ENCODE data around the gene TMEM170A. TPM values are rescaled to one million over a fixed set of nuclear protein-coding genes. Genes with fewer than 3 reads are reported as not detected.

TMEM170A gene
- total RNA-seq, 2 experiments from 2014 or later, result 25.1 to 27.1 TPM

DNA sequence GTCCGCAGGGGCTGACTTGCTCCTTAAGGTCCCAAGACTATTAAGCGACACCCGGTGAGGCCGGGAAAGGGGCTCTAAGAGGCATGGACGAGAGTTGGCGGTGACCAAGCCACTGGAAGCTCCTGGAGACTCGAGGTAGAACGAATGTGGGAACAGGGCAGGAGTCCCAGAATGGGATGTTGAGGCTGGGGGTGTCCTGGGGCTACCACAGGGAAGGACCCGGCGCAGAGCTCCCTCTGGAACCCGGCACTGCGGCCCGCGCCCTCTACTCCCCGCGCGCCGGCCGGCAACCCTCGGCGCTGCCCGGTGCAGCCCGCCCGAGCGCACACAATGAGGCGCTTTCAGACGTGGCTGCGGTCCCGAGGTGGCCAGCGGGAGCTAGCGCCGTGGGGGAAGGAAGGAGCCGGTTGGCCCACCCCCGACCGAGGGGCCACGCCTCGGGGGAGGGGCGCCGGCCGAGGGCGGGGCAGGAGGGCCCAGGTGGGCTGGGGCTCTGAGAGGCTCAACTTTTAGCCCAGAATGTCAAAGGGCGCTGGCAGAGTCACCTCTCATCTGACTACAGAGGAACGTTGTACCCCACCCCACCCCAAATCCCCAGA is 30.7 kb upstream of the TMEM170A start, which contains the start of gene CHST6:
Gene CHST6, minus strand, starts transcription at position 366 of the 599 bp plus-strand sequence. CDS start 15,613 bp downstream, outside the sequence.
- Mint-ChIP-seq H3K4me3 (peak within 1 kb of the TSS; percentile 54), H3K9me3 (no peaks in the 10 kb centered on the region), H3K27ac (no peak within 1 kb of the TSS), H3K36me3 (ENCODE audit: low read depth) (no peaks in the 10 kb centered on the region), H3K27me3 (peaks cover 25% of the 10 kb centered on the region), H3K4me1 (ENCODE audit: low read depth) (peaks cover 6% of the 10 kb centered on the region)
- DNase-seq (peak; percentile 35), ATAC-seq (peak; percentile 89)
- TF ChIP-seq, protein P1, sequence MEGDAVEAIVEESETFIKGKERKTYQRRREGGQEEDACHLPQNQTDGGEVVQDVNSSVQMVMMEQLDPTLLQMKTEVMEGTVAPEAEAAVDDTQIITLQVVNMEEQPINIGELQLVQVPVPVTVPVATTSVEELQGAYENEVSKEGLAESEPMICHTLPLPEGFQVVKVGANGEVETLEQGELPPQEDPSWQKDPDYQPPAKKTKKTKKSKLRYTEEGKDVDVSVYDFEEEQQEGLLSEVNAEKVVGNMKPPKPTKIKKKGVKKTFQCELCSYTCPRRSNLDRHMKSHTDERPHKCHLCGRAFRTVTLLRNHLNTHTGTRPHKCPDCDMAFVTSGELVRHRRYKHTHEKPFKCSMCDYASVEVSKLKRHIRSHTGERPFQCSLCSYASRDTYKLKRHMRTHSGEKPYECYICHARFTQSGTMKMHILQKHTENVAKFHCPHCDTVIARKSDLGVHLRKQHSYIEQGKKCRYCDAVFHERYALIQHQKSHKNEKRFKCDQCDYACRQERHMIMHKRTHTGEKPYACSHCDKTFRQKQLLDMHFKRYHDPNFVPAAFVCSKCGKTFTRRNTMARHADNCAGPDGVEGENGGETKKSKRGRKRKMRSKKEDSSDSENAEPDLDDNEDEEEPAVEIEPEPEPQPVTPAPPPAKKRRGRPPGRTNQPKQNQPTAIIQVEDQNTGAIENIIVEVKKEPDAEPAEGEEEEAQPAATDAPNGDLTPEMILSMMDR (IDR thresholded peaks at IDR 0.05), result no peak
- ChIA-PET CTCF (interaction anchor here (1.2 to 1.9 kb wide), 3 partner anchors 10 to 24 kb away, joined by 3 to 7 read pairs (median 6); no protein-coding TSS in a partner anchor), POLR2A (no interaction called here)
- intact Hi-C loops (cut with micrococcal nuclease), result no loop called here

DNA sequence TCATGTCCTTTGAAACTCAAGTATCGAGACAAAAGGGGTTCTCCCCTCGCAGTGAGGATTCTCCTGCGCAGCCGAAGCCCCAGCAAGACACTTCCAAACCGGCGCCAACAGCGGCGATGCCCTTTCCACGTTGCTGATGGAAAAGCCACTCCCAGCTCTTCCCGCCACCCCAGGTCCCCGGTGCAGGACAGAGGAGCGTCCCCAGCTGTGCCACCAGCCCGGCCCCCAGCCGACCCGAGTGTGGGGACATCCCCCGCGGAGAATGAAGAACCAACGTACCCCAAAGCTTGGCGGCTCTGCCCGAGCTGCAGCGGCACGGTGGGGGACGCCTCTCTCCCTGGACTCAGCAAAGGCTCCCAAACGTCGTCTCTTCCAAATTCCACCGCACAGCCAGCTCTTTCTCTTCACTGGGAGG is 30.2 kb upstream of the TMEM170A start:
- no peaks in the 10 kb centered on the region for H3K36me3 Mint-ChIP-seq (ENCODE audit: low read depth)
- H3K9me3 Mint-ChIP-seq, result no peaks in the 10 kb centered on the region
- peaks cover 25% of the 10 kb centered on the region for H3K27me3 Mint-ChIP-seq
- peaks cover 6% of the 10 kb centered on the region for H3K4me1 Mint-ChIP-seq (ENCODE audit: low read depth)
- intact Hi-C loops (cut with micrococcal nuclease), result no loop called here
- TF ChIP-seq, protein P1 (IDR thresholded peaks at IDR 0.05), result no peak
- DNase-seq, result no peak
- H3K4me3 Mint-ChIP-seq, result peak overlapping the region; percentile 54
- CTCF ChIA-PET, result interaction anchor here (1.2 to 1.9 kb wide), 3 partner anchors 9 to 24 kb away, joined by 3 to 7 read pairs (median 6); no protein-coding TSS in a partner anchor
- no peak for ATAC-seq
- POLR2A ChIA-PET, result no interaction called here
- no peak overlapping the region for H3K27ac Mint-ChIP-seq

DNA sequence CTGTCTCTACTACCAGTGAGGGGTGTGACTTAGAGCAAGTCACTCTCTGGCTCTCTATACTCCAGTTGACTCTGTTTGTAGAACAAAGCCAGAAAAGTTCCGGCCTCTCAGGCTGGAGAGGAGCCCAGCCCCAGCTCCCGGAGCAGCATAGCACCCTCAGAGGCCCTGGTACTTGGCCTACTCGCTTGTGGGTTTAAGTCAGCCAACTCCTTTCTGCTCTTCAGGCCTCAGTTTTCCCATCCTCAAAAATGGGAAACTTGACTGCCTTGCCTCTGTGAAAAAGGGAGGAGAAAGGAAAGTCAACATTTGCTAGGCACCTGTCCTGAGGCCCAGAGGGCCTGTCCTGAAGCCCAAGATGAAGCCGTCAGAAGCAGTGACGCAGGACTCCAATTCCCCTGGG is 29.7 kb upstream of the TMEM170A start:
- POLR2A ChIA-PET, result no interaction called here
- ATAC-seq (no peak), DNase-seq (no peak)
- H3K27me3 Mint-ChIP-seq, result peaks cover 25% of the 10 kb centered on the region
- no peaks in the 10 kb centered on the region for H3K36me3 Mint-ChIP-seq (ENCODE audit: low read depth)
- no peaks in the 10 kb centered on the region for H3K9me3 Mint-ChIP-seq
- TF ChIP-seq, protein P1 (IDR thresholded peaks at IDR 0.05), result no peak
- no peak overlapping the region for H3K27ac Mint-ChIP-seq
- H3K4me1 Mint-ChIP-seq (ENCODE audit: low read depth), result peaks cover 6% of the 10 kb centered on the region
- intact Hi-C loops (cut with micrococcal nuclease), result no loop called here
- H3K4me3 Mint-ChIP-seq, result peak overlapping the region; percentile 54
- CTCF ChIA-PET, result interaction anchor here (1.2 to 1.9 kb wide), 3 partner anchors 9 to 23 kb away, joined by 3 to 7 read pairs (median 6); no protein-coding TSS in a partner anchor

DNA sequence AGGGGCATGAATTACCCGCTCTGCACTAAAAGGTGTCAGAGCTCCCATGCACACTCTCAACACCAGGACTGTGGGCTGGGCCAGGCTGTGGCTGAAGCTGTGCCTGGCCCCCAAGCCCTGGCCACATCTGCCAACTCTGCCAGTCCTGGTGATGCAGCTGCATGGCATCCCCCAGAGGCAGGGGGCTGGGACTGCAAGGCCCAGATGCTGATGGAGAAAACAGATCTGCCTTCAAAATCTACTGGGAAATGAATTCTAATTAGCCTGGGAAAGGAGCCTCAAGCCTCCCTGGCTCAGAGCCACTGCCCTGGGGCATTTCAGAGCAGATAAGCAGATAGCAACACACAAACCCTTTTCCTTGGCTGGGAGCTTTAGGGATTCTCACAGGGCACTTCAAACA is 27.4 kb upstream of the TMEM170A start:
- Mint-ChIP-seq H3K9me3 (no peaks in the 10 kb centered on the region), H3K4me1 (ENCODE audit: low read depth) (peaks cover 6% of the 10 kb centered on the region), H3K27ac (no peak overlapping the region), H3K27me3 (peaks cover 29% of the 10 kb centered on the region), H3K4me3 (no peak overlapping the region), H3K36me3 (ENCODE audit: low read depth) (no peaks in the 10 kb centered on the region)
- ChIA-PET CTCF (interaction anchor here (0.8 to 1.5 kb wide), 5 partner anchors 20 to 259 kb away, joined by 3 to 5 read pairs (median 4); partner anchors contain the start of gene TMEM170A), POLR2A (no interaction called here)
- TF ChIP-seq, protein P1 (IDR thresholded peaks at IDR 0.05), result no peak
- ATAC-seq, result peak; percentile 52
- intact Hi-C loops (cut with micrococcal nuclease), result no loop called here
- DNase-seq, result peak; percentile 6

DNA sequence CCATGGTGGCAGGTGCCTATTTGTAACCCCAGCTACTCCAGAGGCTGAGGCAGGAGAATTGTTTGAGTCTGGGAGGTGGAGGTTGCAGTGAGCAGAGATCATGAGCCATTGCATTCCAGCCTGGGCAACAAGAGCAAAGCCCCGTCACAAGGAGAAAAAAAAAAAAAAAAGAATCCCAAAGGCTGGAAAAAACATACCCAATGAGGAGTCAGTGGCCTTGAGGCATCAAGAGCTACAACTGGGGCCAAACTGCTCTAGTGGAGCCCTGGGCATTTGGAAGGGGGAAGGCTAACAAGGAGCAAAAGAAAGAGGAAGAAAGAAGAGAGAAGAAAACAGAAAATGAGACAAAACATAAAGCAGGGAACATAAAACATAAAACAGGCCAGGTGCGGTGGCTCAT is 23.8 kb upstream of the TMEM170A start:
- no peak for DNase-seq
- ChIA-PET POLR2A (no interaction called here), CTCF (interaction anchor here (2.9 kb wide), 1 partner anchor 17 kb away, joined by 10 read pairs; no protein-coding TSS in a partner anchor)
- H3K27me3 Mint-ChIP-seq, result peaks cover 16% of the 10 kb centered on the region
- H3K9me3 Mint-ChIP-seq, result no peaks in the 10 kb centered on the region
- H3K4me3 Mint-ChIP-seq, result no peak overlapping the region
- TF ChIP-seq, protein P1 (IDR thresholded peaks at IDR 0.05), result no peak
- no peaks in the 10 kb centered on the region for H3K4me1 Mint-ChIP-seq (ENCODE audit: low read depth)
- H3K27ac Mint-ChIP-seq, result no peak overlapping the region
- no peaks in the 10 kb centered on the region for H3K36me3 Mint-ChIP-seq (ENCODE audit: low read depth)
- intact Hi-C loops (cut with micrococcal nuclease), result no loop called here
- no peak for ATAC-seq
